GM18861 (cell line): Measurements from ENCODE around the gene SCUBE1.

Experiments
- ATAC-seq: cut with Tn5 transposase; IDR thresholded peaks from one replicate; pipeline ENCODE4 v1.9.1; 2021; ENCODE audit not compliant: unreplicated experiment

SCUBE1 gene

DNA sequence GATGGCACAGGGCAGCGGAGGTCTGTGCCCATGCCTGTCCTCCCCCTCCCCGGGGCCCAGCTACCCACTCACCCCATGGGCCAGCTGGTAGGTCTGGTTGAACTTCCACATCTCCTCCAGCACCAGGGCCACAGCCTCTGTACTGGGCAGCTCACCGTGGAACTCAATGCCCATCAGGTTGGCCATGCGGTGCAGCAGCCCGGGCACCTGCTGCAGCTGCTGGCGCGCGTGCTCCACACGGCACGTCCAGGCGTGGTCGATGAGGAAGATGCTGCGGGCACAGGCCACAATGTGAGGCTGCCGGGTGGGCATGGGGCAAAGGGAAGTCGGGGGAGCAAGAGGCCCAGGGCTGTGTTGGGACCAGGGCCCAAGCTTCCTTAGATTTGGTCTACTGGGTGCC, 162.5 kb downstream of the SCUBE1 start:
- ATAC-seq, result no peak

GRCh38 chr22:43179911-43180195, 163.3 kb downstream of the SCUBE1 start:
- ATAC-seq, result no peak

DNA sequence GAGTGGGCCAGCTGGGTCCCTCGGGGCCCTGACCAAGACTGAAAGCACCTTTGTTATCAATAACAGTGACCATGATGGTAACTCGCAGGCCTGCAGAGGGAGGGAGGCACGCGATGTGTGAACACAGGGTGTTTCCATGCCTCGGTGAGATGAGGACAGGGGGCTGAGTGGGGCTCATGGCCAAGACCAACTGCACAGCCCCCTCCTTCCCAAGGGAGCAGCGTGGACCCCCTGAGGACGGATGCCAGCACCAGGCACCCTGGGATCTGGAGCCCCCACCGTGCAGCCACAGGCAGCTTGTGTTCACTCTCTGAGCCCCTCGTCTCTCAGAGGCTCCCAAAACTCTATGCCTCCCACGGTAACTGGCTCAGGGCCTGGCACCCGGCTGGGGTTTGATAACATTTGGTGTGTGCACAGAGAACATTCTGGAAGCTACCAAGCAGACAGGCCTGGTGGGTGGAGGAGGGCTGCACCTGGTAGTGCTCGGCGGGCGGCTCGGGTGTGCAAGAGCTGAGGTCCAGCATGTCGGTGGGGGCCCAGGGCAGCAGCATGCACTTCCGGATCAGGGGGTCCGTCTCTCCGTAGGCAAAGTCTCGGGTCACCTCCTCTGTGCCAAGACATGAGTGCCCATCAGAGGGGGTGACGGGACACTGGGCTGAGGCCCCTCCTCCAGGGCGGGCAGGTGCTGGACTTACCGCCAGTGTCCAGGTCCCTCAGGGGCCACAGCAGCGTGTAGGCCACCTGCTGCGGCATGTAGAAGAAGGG, 163.8 kb downstream of the SCUBE1 start:
- ATAC-seq, result no peak

GRCh38 chr22:43177479-43177878, 165.7 kb downstream of the SCUBE1 start:
- no peak for ATAC-seq

DNA sequence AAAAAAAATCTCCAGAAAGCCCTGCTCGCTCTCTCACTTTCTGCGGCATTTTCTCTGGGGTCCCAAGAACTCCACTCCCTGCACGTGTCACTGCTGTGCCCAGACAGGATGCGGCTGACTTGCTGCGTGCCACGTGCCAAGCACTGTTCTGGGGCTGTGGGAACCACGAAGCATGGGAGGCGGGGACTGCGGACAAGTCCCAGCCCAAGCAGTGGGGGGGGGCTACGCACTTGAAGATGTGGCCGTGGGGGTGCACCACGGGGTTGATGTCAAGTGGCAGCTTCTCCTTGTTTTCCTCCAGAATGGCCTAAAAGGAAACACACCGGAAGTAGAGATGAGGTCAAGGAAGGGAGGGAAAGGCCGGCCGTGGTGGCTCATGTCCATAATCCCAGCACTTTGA, 167.1 kb downstream of the SCUBE1 start:
- ATAC-seq, result no peak

- ATAC-seq, result no peak
Measured at GRCh38 chr22:43174941-43175531, 168.1 kb downstream of the SCUBE1 start.

DNA sequence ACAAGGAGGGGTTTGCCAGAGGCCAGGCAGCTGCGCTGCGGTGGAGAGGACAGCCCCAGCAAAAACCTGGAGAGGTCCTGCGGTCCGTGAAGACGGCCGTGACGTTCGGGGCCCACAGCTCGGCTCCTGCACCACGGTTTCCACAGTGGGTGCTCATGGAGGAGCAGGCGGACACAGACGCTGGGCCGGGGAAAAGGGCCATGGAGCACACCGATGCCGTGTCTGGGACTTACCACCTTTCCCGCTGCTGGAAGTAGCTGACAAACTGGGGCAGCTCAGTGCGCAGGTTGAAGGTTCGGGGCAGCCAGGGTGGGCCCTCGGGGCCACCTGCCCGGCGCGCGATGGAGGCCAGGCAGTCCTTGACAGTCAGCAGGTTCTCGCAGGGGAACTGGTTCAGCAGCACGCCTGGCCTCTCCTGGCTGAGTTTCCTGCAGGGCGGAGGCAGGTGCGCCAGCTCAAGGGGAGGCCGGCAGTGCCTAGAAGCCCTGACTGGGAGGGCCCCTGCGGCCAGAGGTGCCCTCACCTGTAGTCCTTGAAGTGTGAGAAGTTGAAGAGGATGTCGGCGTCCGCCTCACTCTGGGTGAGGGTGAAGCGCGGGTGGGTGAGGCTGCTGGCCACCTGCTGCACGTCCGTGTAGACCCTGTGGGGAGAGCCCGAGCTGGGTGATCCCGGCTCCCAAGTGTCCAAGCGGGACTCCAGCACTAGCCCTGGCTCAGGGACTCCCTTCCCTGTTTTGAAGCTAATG, 169.0 kb downstream of the SCUBE1 start:
- ATAC-seq, result no peak

DNA sequence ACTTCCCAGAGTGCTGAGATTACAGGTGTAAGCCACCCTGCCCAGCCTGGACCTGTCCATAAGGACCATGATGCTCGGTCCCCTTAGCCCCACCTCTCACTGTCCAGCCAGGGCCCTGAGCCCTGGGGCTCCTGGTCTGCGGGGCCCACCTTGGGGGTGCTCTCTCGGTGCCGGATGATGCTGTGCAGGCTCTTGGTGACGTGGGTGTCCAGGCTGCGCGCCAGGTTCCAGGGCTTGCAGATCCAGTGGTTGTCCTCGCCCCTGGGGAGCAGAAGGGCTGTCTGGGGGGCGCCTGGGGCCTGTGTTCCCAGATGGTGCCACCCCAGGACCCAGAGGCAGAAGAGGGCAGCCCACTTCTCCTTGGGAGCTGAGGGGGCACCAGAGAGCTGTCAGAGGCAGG, 169.6 kb downstream of the SCUBE1 start:
- ATAC-seq, result no peak

- no peak for ATAC-seq
Measured at GRCh38 chr22:43172191-43172590, 171.0 kb downstream of the SCUBE1 start.

DNA sequence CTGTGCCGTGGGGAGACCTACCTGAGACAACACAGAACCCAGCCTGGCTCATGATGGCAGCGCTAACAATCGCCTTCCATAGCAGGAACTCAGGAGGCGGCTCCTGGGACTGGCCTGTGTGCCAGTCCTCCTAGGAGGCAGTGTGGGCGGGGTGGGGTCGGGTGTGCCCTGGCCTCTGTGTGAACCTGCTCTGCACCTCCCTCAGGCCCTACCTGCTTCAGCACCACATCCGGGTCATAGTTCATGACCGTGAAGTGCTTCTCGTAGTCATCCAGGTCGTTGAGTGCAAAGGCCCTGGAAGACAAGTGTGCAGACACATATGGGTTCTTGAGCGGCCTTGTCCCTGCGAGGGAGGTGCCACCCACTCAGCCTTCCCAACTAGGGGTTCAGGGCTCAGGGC, 171.6 kb downstream of the SCUBE1 start:
- no peak for ATAC-seq

GRCh38 chr22:43171019-43171491, 172.1 kb downstream of the SCUBE1 start:
- ATAC-seq, result no peak

DNA sequence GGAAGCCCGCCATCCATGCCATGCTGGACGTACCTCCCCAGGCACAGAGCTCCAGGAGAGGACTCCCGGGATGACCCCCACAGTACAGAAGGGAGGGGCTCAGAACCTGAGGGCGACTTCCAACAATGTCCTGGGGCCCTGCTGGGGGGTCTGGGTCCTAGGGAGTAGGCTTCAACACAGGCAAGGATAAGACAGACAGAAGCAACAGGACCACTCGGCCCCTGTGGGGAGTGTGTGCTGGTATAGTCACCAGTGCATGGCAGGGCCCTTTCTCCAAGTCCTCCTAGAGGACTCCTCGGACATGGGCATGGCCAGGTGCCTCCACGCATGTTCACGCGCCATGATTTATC, 173.1 kb downstream of the SCUBE1 start:
- no peak for ATAC-seq

DNA sequence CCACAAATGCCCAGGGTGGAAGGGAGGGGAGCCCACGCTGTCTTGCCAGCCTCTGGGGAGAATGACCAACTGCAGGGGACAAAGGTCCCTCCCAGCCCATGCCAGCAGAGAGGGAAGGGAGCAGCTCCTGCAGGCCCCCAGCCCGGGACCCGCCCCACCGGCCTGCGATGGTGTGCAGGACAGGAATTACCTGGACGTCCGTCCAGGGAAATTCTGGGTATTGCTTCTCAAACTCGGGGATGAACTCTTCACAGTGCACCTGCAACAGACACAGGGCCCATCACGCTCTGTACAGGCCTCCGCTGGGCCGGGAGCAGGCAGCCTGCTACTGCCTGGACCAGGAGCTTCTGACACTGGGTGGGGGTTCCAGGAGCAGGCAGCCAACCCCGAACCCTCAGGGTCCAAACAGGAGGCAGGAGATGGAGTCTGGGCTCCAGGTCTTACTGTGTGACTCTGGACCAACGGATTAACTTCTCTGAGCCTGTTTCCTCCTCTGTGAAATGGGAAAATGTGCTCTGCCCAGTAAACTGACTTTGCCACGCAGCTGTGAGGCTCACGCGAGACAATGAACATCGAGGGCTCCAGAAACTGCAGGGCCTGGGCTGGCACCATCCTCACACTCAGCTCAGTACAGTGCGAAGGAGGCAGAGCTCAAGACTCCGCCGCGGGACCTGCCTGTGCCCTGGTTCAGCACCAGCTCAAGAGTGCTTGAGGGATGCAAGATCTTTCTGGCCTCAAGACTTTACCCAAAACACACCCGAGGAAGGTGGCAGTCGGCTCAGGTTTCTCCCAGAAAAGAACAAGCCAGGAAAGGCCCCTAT, 173.7 kb downstream of the SCUBE1 start:
- ATAC-seq, result no peak

DNA sequence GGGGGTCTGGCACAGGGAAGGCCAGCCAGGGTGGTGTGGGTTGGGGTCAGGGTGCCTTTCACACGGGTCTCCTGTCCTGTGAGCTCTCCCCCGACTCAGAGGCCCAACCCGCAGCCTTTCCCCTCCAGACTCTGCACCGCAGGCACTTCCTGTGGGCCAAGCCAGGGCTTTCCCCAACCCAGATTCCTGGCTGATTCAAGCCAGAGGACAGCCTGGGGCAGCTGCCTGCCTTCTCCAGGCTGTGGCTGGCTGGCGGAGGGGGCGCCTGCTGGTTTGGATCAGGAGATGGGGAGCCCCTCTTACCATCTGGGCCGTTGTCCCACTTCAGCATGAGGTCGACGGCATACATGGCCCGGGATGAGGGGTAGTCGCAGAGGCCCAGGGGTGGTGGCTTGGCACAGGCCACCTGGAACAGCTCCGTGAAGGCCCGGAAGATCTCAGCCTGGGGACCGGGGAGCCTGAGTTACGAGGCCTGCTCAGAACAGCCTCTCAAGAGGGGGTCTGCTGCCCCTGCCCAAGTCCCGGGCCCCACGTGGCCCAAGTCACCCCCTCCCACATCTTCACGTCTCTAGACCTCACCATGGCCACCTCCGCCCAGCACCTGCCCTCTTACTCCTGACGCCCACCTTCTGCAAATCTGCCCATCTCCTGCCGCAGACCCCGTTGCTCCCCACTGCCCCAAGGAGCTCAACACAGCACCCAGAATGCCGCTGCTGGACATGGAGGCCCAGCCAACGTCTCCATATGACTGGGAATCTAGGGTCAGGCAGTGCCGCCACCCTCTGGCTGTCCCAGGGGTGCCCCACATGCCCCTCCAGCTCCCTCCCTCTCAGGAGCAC, 174.5 kb downstream of the SCUBE1 start:
- ATAC-seq, result no peak

DNA sequence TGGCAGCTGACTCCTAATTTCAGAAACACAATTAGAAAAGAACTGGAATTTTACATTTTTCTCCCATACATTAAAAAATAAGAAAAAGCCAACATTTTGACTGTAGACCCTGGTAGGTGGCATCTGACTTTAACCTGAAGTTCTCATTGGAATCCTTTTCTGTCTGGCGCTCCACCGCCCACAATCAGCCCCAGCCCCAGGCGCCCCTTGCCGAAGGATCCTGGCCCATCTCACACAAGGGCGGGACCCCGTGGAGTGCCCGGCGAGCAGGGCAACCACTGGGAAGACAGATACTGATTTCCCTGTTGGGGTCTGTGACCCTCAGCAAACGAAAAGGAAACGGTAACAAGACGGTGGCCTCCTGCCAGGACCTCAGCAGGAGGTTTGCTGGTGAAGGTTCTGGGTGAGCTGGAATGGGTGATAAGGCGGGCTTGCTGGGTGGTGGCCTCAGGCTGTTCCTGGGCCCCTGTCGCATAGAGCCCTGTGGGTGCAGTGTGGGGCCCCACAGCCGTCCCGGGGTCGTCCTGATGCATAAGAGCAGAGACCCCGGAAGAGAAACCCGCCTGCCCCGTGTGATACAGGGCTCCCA, 176.1 kb downstream of the SCUBE1 start:
- no peak for ATAC-seq

DNA sequence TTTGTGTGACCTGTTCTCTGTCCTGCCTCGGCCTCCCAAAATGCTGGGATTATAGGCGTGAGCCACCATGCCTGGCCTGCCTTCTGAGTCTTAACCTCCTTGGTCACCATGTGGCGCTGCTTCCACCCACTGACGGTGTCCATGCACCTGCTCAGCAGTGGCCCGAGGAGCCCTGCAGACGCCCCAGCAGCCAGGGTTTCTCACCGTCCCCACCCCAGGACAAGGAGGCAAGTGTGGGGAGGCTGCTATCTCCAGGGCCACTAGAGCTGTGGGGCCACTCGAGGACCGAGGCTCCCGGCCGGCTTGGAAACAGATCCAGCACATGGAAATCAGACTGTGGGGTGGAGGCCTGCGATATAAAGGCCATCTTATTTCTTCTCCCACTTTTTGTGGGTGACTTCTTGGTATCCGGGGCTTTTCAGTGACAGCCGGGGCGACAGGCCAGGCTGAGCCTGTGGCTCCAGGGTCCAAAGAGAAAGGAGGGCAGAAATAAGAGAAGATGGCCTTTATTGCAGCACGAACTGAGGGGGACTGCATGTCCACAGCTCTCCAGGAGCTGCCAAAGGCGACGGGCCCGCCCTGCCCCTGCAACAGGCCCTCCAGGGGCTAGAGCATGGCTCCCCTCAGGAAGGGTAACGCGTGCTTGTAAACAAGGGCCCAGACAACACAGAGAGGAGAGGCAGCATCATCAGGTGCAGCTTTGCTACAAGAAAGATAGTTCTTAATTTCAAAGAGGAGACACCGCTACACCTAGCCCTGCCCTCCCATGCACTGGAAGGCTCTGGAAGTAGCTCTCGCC, 176.8 kb downstream of the SCUBE1 start:
- ATAC-seq, result no peak

GRCh38 chr22:43164636-43165035, 178.5 kb downstream of the SCUBE1 start:
- no peak for ATAC-seq

DNA sequence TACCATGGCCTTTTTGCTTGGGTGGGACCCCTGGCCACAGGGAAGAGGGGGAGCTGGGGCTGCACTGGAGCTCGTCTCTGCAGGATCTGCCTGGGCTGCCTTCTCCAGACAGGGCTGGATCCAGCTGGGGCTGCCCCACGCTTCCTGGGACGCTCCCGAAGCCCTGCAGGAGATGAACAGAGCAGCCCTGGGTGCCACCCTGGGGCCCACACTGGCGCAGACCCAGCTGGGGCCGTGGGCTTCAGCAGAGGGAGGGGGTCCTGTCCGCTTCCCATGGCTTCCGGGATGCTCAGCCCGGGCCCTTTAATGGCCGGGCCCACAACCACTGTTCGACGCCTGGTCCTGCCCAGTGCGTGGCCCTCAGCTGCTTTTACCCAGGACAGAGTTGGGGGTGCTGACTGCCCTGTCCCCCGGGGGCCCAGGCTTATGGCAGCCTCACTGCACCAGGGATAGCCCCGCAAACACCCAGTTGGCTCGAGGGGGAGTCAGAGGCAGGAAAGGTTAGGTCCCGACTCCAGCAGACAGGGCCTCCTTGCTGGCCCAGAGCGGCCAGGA, 179.9 kb downstream of the SCUBE1 start:
- ATAC-seq, result no peak
